ENCODE results near the gene CACNA2D1. TPM values are rescaled to one million over a fixed set of nuclear protein-coding genes. Genes with fewer than 3 reads are reported as not detected.

CACNA2D1 gene
- total RNA-seq, 1 donor from 2014 or later = 4.6 TPM

DNA sequence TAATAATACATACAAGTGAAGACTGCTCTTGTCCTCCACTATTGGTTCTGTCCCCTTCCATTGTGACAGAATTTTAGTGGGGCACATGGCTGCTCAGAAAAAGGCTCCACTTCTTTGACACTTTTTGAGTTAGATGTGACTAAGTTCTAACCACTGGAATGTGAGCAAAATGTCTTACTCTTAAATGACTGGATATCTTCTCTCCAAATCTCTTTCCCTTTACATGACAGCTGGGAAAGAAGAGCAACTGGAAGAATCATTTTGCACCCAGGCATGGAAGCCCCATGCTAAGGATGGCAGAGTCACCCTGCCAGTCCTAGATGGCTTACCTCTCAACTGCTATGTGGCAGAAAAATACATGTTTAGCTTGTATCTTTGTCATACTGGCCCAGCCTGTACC is 97.7 kb downstream of the CACNA2D1 start:
- no peak for DNase-seq (ENCODE audit: low read depth in 2 of 2)

- no peak for DNase-seq (ENCODE audit: low read depth in 2 of 2)
Observed at GRCh38 chr7:82343716-82344115, 99.9 kb downstream of the CACNA2D1 start.

DNA sequence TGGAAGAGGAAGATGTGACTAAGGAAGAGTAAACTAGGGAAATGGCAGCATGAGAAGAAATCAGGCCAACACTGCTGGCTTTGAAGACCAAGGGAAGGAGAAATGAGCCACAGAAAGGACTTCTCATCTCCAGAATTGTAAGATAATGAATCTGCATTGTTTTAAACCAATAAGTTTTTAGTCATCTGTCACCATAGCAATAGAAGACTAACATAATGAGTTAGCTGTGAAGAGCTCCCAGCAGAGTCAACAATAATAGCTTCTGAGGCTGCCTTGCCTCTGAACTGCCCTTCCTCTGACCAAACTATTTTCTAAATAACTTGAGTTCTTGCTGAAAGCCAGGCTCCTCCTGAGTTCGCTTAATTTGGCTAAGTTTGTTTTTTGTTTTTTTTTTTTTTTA is 103.6 kb downstream of the CACNA2D1 start:
- DNase-seq (ENCODE audit: low read depth in 2 of 2) = no peak

GRCh38 chr7:82335927-82336326 is 107.7 kb downstream of the CACNA2D1 start:
- no peak for DNase-seq (ENCODE audit: low read depth in 2 of 2)

DNA sequence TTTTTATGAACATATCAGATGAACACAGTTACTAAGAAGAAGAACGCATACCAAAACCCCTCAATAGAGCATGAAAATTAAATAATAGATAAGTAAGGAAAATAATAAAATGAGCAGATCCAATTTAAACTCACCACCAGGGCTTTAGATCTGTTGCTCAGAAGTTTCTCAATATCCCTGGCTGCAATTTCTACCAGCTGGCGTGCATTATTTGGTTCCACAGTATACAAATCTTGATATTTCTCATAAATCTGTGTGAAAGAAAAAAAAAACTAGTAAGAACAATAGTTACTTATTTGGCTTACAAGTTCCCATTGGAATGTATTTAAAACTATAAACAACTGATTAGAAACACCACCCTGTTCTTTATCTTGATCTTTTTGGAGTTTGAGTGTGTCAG is 108.6 kb downstream of the CACNA2D1 start:
- no peak for DNase-seq (ENCODE audit: low read depth in 2 of 2)

GRCh38 chr7:82331234-82331633 is 112.3 kb downstream of the CACNA2D1 start:
- no peak for DNase-seq (ENCODE audit: low read depth in 2 of 2)

DNA sequence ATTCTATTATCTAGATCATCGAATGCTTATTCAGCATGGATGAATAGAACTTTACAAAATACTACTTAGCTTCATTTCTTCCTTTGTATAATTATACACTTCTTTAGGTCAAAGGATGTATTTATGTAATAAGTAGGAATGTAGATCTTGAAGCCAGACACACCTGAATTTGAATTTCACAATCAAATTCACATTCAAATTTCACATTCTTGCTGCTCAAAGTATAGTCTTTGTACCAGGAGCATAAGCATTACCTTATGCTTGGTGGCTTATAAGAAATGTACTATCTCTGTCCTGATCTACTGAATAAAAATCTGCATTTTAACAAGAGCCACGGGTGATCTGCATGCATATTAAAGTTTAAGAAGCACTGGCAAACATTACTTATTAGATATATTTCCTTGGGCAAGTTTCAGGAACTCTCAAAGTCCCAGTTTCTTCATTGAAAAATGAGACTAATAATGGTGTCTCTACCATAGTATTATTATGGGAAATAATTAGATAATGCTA is 112.8 kb downstream of the CACNA2D1 start:
- DNase-seq (ENCODE audit: low read depth in 2 of 2) = no peak

- DNase-seq (ENCODE audit: low read depth in 2 of 2) = no peak
Observed at GRCh38 chr7:82327898-82328297, 115.7 kb downstream of the CACNA2D1 start.

GRCh38 chr7:82325416-82325815 is 118.2 kb downstream of the CACNA2D1 start:
- DNase-seq (ENCODE audit: low read depth in 2 of 2) = no peak

GRCh38 chr7:82323806-82324205 is 119.8 kb downstream of the CACNA2D1 start:
- no peak for DNase-seq (ENCODE audit: low read depth in 2 of 2)

- peak; percentile 19 to 28 for DNase-seq (ENCODE audit: low read depth in 2 of 2)
Observed at GRCh38 chr7:82319674-82320118, 123.9 kb downstream of the CACNA2D1 start.

DNA sequence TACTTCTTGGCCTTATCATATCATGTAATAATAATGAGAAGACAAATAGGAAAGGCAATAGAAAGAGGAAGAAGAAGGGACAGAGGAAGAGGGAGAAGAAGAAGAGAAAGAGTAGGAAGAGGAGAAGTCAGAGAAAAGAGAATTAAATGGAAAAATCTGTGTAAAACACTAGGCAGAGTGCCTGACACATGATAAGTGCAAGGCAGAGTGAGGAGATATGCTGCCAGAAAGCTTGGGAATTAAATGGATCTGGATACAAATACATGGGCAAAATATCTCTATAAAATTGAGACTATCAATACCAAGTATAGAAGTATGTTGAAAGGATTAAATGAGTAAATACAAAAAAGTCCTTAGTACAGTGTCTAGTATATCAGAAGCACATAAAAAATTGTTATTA is 124.8 kb downstream of the CACNA2D1 start:
- no peak for DNase-seq (ENCODE audit: low read depth in 2 of 2)

GRCh38 chr7:82317760-82318159 is 125.8 kb downstream of the CACNA2D1 start:
- DNase-seq (ENCODE audit: low read depth in 2 of 2) = no peak

GRCh38 chr7:82317257-82317721 is 126.3 kb downstream of the CACNA2D1 start:
- no peak for DNase-seq (ENCODE audit: low read depth in 2 of 2)

- no peak for DNase-seq (ENCODE audit: low read depth in 2 of 2)
Observed at GRCh38 chr7:82313269-82313668, 130.3 kb downstream of the CACNA2D1 start.

GRCh38 chr7:82312646-82313045 is 130.9 kb downstream of the CACNA2D1 start:
- no peak for DNase-seq (ENCODE audit: low read depth in 2 of 2)

DNA sequence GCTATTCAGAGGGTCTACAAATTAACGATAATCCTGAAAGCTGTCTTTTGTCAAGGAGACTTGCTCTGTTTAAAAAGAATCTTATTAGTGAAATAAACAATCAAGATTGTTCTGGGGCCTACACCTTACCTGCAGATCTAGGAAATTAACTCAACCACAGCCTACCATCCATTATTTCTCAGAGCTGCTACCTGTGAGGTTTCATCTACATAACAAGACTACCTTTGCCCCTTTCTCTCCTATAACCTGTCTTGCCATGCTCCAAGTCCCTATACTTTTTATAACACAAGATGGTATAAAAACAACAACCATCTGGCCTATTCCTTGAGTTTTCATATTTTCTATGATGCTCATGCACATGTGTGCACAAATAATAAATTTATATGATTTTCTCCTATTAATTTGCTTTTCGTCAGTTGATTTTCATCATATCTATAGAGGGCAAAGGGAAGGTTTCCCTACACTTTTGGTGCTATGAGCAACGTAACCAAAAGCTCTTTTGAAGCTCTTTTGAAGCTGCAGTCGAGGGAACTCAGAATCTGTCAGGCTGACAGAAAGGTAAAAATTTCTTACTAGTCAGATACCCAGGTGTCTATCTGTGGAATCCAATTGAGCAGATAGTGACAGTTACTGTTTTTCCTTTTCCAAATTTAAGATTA is 138.1 kb downstream of the CACNA2D1 start:
- DNase-seq (ENCODE audit: low read depth in 2 of 2) = no peak

DNA sequence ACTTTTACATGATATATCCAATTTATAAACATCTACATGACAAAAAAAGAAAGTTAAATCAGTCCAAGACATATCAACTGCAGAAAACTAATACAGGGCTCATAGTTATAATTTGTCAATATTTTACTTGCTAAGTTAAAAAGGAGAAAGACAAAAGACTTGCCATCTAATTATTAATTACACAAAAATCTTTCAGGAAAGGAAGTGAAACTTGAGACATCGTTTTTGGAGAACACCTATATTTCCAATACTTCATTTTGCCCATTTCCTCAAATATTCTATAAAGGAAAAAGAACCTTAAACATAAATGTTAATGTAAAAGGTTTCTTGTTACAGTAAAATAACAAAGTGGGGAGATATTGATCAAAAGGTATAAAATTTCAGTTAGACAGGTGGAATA is 148.7 kb downstream of the CACNA2D1 start:
- no peak for DNase-seq (ENCODE audit: low read depth in 2 of 2)

DNA sequence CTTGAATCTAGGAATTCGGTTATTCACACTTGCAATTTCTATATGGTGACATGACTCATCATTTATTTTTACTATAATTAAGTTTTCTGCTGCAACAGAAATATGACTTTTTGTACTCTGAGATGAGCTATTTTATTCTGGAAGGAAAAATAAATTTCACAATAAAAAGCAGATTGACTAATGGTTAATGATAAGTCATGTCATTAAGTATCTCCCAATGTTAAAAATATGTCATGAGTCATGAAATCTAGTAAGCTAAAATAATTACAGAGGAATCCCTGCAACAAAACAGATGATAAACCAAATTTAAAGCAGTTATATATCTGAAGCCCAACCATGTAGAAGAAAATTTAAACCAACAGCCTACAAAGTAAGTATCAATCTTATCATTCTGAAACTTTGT is 149.2 kb downstream of the CACNA2D1 start:
- DNase-seq (ENCODE audit: low read depth in 2 of 2) = no peak

DNA sequence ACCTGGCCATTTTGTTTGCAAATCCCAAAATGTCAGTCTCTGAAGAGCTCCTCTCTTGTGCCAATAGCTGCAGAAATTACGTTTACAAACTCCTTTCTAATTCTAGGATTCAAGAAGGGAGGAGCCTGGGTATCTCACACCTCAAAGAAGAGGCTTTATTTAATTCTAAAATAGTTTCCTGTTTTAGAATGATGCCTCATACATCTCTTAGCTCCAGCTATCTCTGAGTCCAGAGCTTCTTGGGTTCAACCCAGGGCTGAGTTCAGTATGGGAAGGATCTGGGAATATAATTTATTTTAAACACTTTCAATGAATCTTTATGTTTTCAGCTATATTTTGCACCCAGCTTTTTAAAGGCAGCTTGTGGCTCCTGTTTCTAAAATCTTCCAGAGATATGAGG is 150.1 kb downstream of the CACNA2D1 start:
- no peak for DNase-seq (ENCODE audit: low read depth in 2 of 2)

GRCh38 chr7:82291931-82292330 is 151.6 kb downstream of the CACNA2D1 start:
- peak; percentile 1 to 66 for DNase-seq (ENCODE audit: low read depth in 2 of 2)

DNA sequence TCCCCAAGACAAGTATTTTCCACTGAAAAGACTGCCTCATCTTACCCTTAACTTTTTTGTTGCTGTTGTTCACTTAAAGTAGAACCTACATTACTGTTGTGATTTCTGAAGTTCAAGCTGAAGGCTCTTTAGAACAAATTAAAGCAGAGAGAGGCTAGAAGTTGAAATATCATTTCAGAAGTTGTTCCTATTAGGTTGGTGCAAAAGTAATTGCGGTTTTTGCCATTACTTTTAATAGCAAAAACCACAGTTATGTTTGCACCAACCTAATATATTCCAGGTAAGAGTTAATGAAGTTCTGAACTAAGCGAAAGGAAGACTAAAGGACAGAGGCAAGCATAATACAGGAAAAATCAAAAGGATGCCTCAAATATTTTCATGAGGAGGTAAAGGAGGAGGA is 153.7 kb downstream of the CACNA2D1 start:
- no peak for DNase-seq (ENCODE audit: low read depth in 2 of 2)

DNA sequence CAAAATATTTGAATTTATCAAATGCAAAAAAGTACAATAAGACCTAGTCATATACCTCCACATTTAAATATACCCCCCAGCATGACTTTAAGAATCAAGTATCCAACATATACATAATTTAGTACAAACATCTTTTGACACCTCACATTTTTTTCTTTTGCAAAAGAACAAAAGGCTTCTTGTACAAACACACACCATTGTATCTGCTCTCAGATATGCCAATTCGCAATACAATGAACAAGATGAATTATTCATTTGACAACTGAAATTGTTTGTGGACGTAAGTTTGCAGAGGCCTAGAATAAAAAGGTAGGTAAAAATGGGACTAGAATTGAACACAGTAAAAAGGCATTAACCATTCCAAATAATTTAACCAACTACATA is 154.4 kb downstream of the CACNA2D1 start:
- peak in 1 of 2 donors; percentile 16 for DNase-seq (ENCODE audit: low read depth in 2 of 2)

DNA sequence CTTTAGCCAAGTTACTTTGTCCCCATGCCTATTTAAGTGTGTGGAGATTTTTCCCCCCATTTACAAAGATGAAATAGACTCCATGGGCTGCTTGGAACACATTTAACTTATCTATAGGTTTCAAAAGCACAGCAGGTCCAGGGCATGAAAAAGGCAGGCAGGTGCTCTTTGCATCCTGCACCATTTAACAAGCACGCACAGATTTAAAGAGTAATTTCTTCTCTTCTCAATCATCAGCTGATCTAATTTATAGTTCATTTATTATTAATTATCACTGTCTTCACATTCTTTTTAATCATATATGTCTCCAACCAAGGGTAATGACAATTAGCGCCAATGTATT is 156.8 kb downstream of the CACNA2D1 start:
- DNase-seq (ENCODE audit: low read depth in 2 of 2) = no peak

Data from lung microvascular endothelial cell (primary cell).